ENCODE measurements around the gene PFKFB4.
"Not testable (repeated sequence)": the region's sequence is repeated elsewhere in the genome, so short reads cannot be mapped to it uniquely, and the experiment has no call there.

The PFKFB4 gene

GRCh38 chr3:48482822-48483221 lies 73.8 kb downstream of the PFKFB4 start:
- DNase-seq: not testable (repeated sequence)

DNA sequence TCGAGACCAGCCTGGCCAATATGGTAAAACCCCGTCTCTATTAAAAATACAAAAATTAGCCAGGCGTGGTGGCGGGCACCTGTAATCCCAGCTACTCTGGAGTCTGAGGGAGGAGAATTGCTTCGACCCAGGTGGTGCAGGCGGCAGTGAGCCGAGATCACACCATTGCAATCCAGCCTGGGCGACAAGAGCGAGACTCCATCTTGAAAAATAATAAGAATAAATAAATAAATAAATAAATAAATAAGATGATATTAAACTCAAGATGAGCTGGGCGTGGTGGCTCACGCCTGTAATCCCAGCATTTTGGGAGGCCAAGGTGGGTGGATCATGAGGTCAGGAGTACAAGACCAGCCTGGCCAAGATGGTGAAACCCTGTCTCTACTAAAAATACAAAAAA lies 75.7 kb downstream of the PFKFB4 start:
- DNase-seq: not testable (repeated sequence)

DNA sequence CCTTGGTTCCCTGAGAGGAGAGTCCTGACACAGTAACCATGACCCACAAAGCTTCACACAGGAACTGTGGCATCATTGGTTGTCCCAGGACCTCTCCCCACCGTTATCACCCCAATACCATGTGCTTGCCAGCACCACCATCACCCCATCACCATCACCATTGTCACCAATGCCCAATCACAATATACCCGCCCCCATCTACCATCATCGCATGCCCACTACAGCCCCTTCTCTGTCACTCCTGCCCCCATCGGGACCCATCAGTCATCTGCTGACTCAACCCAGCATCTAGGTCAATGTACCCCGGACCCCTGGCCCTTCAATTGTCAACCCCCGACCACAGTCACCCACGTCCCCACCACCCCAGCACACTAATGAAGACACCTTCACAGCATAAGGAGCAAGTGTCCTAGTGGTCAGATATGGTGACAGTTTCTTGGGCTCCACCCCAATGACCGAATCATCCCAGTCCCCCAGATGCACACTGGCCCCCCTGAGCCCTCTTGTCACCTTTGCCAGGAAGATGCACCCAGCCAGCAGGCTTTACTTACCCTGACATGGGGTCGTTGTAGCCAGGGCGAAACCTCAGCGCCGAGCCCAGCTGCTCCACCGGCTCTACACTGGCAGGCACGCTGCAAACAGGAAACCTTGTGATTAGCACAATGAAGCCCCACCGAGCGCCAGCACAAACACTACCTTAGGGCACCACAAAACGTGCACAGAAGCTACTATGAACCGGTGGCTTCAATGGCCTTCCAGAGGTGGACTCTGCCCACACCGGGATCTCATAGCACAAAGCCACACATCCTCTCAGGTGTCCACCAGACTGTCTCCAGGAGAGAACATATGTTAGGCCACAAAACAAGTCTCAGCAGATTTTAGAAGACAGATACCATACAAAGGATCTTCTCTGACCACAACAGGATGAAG lies 77.7 kb downstream of the PFKFB4 start:
- no peak for DNase-seq

DNA sequence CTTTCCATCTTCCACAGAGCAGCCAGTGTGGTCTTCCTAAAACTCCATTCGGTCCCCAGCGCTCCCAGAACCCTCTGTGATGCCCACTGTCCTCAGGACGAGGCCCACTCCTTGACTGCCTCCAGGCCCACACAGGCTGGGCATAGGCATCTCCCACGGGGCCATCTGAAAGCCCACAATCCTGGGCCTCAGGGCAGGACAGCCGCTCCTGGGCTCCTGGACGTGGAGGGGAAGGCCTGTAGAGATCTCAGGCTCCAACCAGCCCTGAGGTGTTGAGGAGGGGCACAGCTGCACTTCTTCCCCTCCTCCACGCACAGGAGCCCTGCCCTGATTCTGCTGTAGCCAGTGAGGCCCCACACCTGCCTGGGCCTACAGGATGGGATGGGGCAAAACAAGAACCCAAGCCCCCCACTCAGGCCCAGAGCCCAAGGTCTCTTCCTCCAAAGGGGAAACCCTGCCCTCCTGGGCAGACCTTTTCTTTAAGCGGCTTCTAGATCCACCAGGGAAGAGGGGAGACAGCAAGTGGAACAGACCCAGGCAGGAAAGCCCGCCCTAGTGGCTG lies 78.6 kb downstream of the PFKFB4 start:
- DNase-seq: no peak

DNA sequence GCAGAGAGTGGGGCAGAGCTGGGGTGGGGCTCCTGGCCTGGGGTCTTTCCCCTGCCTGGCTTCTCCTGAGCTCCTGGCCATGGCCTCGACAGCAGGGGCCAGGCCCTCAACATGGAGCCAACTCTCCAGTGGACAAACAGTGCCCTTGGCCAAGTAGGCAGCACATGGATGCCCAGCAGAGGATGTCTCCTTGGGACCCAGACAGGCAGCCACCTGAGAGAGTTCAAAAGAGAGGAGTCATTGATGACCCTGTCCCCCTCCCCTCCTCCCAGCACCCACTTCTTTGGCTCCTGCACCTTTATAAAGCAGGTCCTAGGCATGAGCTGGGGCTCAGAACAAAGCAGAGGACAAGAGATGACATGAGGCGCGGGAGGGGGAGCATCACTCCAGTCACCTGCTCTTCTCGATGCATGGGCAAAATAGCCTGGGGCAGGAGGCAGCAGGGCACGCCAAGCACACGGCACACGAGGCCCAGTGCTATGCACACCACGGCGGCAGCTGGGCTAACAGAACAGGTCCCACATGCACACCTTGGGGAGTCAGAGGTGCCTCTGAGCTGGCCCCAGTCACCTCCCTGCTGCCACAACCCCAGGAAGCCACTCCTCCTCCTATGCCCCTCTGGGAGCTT lies 80.1 kb downstream of the PFKFB4 start:
- DNase-seq: no peak

DNA sequence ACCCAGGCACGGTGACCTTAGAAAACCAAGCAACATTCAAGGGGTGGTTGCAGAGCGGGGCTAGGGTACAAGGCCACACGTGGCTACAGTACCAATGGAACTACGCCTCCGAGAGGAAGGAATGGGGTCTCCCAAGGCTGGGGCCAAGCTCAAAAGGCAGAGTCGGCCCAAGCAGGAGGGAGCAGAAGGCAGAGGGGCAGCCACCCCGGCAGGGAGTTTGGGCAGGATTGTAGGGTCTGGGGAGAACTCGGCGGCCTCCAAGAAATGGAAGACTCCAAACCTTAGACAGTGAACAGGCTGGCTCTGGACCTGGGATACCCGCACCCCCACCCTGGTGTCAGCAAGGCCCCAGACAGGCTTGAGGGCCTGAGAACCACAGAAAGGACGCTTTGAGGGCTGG lies 81.4 kb downstream of the PFKFB4 start:
- peak; percentile 54 for DNase-seq

DNA sequence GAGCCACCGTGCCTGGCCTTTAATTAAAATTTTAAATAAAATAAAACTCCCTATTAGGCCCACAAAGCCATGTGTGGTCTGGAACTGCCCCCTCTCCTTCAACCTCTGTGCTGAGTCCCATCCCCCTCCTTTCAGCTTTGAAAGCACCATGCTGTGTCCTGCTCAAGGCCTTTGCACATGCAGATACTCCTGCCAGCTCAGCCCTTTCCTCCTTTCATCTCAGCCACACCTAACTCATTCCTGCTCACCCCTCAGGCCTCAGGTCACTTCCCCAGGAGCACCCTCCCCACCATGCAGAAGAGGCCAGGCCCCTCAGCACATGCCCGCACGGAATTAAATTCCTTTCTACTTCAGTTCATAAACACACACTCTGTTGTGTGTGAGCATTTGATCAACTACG lies 82.0 kb downstream of the PFKFB4 start:
- peak; percentile 76 for DNase-seq

GRCh38 chr3:48474031-48474430 lies 82.6 kb downstream of the PFKFB4 start:
- not testable (repeated sequence) for DNase-seq

GRCh38 chr3:48473617-48473952 lies 83.0 kb downstream of the PFKFB4 start:
- DNase-seq: no peak

- DNase-seq: peak; percentile 97
These were observed 83.5 kb downstream of the PFKFB4 start for GRCh38 chr3:48472923-48473616.

- peak; percentile 86 for DNase-seq
These were observed 84.0 kb downstream of the PFKFB4 start for GRCh38 chr3:48472673-48472922.

GRCh38 chr3:48470286-48470685 lies 86.3 kb downstream of the PFKFB4 start:
- peak; percentile 50 for DNase-seq

GRCh38 chr3:48469046-48469915 lies 87.3 kb downstream of the PFKFB4 start:
- DNase-seq: no peak

- no peak for DNase-seq
These were observed 88.3 kb downstream of the PFKFB4 start for GRCh38 chr3:48468329-48468731.
